GM21526 (cell line): Measurements from ENCODE around the gene ASRGL1.

Source experiments
- ATAC-seq: cut with Tn5 transposase; IDR thresholded peaks from one replicate; pipeline ENCODE4 v1.9.1; 2021; ENCODE audit warnings: moderate library complexity; ENCODE audit not compliant: unreplicated experiment, low FRiP score

ASRGL1 gene

DNA sequence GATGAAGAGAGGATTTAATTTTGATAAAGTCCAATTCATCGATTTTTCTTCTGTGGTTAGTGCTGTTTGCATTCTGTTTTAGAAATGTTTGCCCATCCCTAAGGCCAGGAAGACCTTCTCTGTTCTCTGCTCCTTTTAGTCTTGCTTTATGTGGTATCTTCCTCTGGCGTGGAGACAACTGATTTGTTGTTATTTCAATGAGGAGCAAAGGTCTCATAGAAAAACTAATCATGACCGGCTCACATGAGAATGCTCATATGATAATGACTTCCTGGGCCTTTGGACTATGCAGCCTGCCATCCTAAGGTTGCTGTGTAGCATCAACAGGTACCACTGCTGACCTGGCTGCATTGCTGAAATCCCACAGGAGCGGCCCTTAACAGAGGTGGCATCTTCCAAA, 101.4 kb downstream of the ASRGL1 start:
- no peak for ATAC-seq

DNA sequence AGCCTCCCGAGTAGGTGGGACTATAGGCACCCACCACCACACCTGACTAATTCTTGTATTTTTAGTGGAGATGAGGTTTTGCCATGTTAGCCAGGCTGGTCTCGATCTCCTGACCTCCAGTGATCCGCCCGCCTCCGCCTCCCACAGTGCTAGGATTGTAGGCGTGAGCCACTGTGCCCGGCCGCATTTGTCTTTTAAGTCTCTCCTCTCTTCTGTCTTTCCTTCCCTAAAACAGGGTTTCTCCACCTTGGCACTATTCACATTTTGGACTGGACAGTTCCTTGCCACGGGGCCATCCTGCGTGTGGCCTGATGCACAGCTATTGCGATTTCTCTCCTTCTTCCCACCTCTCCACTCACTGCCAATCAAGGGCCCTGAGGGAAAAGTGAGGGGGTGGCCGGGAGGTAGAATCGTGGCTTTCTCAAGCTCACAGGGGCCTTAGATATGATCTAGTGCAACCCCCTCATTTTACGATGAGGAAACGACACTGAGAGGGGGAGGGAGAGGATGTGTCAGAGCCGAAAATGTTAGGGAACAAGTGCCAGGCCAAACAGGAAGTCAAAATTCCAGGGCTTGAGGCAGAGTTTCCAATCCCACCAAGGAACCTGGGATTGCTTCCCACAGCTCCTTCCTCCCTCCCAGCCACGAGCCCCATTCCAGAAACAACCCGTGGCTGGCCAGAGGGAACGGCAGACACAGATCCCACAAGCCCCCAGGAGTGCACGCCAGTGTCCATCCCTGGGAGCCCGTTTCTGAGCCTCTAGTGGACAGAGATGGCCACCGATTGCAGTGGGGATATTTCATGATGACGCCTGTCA, 102.7 kb downstream of the ASRGL1 start:
- no peak for ATAC-seq
